K562 (cell line): ENCODE results near the gene IL17F. TPM values are rescaled to one million over a fixed set of nuclear protein-coding genes. Genes with fewer than 3 reads are reported as not detected.

Experiments used
- HMBOX1 ChIP-seq: sonication (generic); IDR thresholded peaks from 2 replicates; pipeline ENCODE4 v1.6.1; 2016
- KLF16 ChIP-seq: IDR thresholded peaks from 2 replicates; pipeline ENCODE4 v1.6.1; 2016; ENCODE audit warnings: antibody characterized with exemption
- LEF1 ChIP-seq: fragments of 450-650 bp; IDR thresholded peaks from 2 replicates; pipeline ENCODE4 v1.6.1; 2016; ENCODE audit warnings: mild to moderate bottlenecking
- MCM2 ChIP-seq: fragments of 450-650 bp; IDR thresholded peaks from 2 replicates; pipeline ENCODE4 v1.6.1; 2017; ENCODE audit warnings: low read depth, mild to moderate bottlenecking
- MEIS2 ChIP-seq: fragments of 450-650 bp; IDR thresholded peaks from 2 replicates; pipeline ENCODE4 v1.6.1; 2014; ENCODE audit warnings: mild to moderate bottlenecking; ENCODE audit not compliant: partially characterized antibody
- NFIC ChIP-seq: fragments of 450-650 bp; IDR thresholded peaks from 2 replicates; pipeline ENCODE4 v1.6.1; 2017; ENCODE audit warnings: mild to moderate bottlenecking, inconsistent platforms
- NR2C2 ChIP-seq, 2 experiments: fragments of 200-800 bp in 1 of 2; sonication (Bioruptor generic) in 1 of 2; sonication (generic) in 1 of 2; formaldehyde crosslinking in 1 of 2; IDR thresholded peaks; 2 replicates each; pipeline versions ENCODE4 v1.6.1 to v1.8.0; 2016 to 2022; ENCODE audit warnings: mild to moderate bottlenecking in 1 of 2, missing compliant biosample characterization in 1 of 2, missing genetic modification characterization in 1 of 2, missing genetic modification reagents in 1 of 2
- PHB ChIP-seq: fragments of 250-450 bp; sonication (Bioruptor Pico); IDR thresholded peaks from 2 replicates; pipeline ENCODE4 v1.5.0; 2021
- PHF20 ChIP-seq: fragments of 450-650 bp; IDR thresholded peaks from 2 replicates; pipeline ENCODE4 v1.6.1; 2018; ENCODE audit not compliant: partially characterized antibody
- PREB ChIP-seq: sonication (generic); formaldehyde crosslinking; IDR thresholded peaks from 2 replicates; pipeline ENCODE4 v1.8.1; 2023; ENCODE audit warnings: mild to moderate bottlenecking, missing genetic modification reagents
- RAD21 ChIP-seq, 2 experiments: fragments of 250-450 bp in 1 of 2; fragments of 450-650 bp in 1 of 2; sonication (Bioruptor Pico) in 1 of 2; formaldehyde crosslinking in 1 of 2; IDR thresholded peaks in 1 of 2; conservative IDR thresholded peaks in 1 of 2; 2 replicates each; pipeline versions ENCODE4 v1.4.0 to v1.8.0; 2020 to 2022; ENCODE audit warnings: mild to moderate bottlenecking in 2 of 2, moderate library complexity in 1 of 2
- ZBTB40 ChIP-seq, 2 experiments: fragments of 450-650 bp in 1 of 2; sonication (generic) in 1 of 2; formaldehyde crosslinking in 1 of 2; IDR thresholded peaks; 2 replicates each; pipeline versions ENCODE4 v1.7.1 to v1.9.0; 2016 to 2022; ENCODE audit warnings: inconsistent platforms in 1 of 2, mild to moderate bottlenecking in 1 of 2, missing genetic modification reagents in 1 of 2
- ZNF561 ChIP-seq: fragments of 450-650 bp; formaldehyde crosslinking; conservative IDR thresholded peaks from 2 replicates; pipeline ENCODE4 v1.4.0; 2020; ENCODE audit warnings: mild to moderate bottlenecking, moderate library complexity
- polyA plus RNA-seq, 8 experiments: library from polyadenylated mRNA; depleted of rRNA in 4 of 8; stranded (reverse) in 5 of 8; unstranded in 3 of 8; fragments of >200 nt; fragmentation: Nextera tagmentation in 2 of 8; fragmentation: Illumina TruSeq in 1 of 8; extraction: Ambion mirVana in 2 of 8; extraction: Trizol in 1 of 8; gene quantifications; 2 replicates each; pipeline versions ENCODE4 v1.2.1 to v1.2.3, GENCODE V29; 2011 to 2014; ENCODE audit warnings: inconsistent platforms in 1 of 8, missing spikeins in 1 of 8
- total RNA-seq, 7 experiments: library from RNA; depleted of rRNA in 6 of 7; stranded (reverse); fragments of >200 nt in 6 of 7; fragmentation: Illumina TruSeq in 2 of 7; extraction: Trizol in 2 of 7; gene quantifications; 2 replicates each; pipeline versions ENCODE4 v1.2.1 to v1.2.3, GENCODE V29; 2011 to 2021; ENCODE audit warnings: low replicate concordance in 1 of 7
- TF ChIP-seq, protein P1 (sequence below): fragments of 200-800 bp; sonication (Bioruptor generic); IDR thresholded peaks from 2 replicates; pipeline ENCODE4 v1.6.1; 2017; ENCODE audit warnings: missing genetic modification characterization, missing compliant biosample characterization

Gene IL17F
- total and polyA plus RNA-seq, 9 of the 15 experiments (the other 6 are each of a cell fraction or from before 2014, with no cell fraction given), result not detected

GRCh38 chr6:52286798-52287432 lies 42.6 kb upstream of the IL17F start (continued):
- TF ChIP-seq PHF20 (peak; percentile 52), PHB (CRISPR knock-in tag) (no peak), ZBTB40 (IDR thresholded peaks at IDR 0.05) (no peak), ZBTB40 (CRISPR knock-in tag; IDR thresholded peaks at IDR 0.05) (no peak), NFIC (0 out of 2 replicates have a peak, but pooled peaks have one; percentile 13), MEIS2 (peak; percentile 81), RAD21 (CRISPR knock-in tag; conservative IDR thresholded peaks at IDR 0.05 in 1 of 2, IDR thresholded peaks at IDR 0.05 in 1 of 2) (peak; percentile 69 to 84), ZNF561 (no peak), PREB (CRISPR knock-in tag) (no peak), LEF1 (peak; percentile 51; the same call in 1 of the 2 replicates), MCM2 (no peak), NR2C2 (CRISPR knock-in tag; IDR thresholded peaks at IDR 0.05) (no peak), NR2C2 (tag; IDR thresholded peaks at IDR 0.05) (no peak), HMBOX1 (no peak; the same call in 1 of the 2 replicates), KLF16 (0 out of 2 replicates have a peak, but pooled peaks have one; percentile 51)
- TF ChIP-seq, protein P1, sequence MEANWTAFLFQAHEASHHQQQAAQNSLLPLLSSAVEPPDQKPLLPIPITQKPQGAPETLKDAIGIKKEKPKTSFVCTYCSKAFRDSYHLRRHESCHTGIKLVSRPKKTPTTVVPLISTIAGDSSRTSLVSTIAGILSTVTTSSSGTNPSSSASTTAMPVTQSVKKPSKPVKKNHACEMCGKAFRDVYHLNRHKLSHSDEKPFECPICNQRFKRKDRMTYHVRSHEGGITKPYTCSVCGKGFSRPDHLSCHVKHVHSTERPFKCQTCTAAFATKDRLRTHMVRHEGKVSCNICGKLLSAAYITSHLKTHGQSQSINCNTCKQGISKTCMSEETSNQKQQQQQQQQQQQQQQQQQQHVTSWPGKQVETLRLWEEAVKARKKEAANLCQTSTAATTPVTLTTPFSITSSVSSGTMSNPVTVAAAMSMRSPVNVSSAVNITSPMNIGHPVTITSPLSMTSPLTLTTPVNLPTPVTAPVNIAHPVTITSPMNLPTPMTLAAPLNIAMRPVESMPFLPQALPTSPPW (CRISPR knock-in tag), result 0 out of 2 replicates have a peak, but pooled peaks have one; percentile 11
